Stimulated activated naive B cell treated with anti-CD40 and anti-IgM and Interleukin-4, amounts not matched to agents 10 μg/mL and 1 μg/mL and 100 μg/mL, for 72 hours (primary cell): ENCODE measurements around the gene MYNN.

ENCODE experiments used
- ATAC-seq, 2 donors: fragments of 150-1000 bp; cut with Tn5 transposase; replicated peaks; 2 replicates each; pipeline ENCODE4 v1.10.0; 2021; ENCODE audit warnings: moderate library complexity in 1 of 2
- DNase-seq: peaks from one replicate; pipeline ENCODE4 v3.0.0; 2021
- H3K27ac Mint-ChIP-seq: one replicate; pipeline ENCODE4 v1.8.0; 2022; ENCODE audit warnings: mild to moderate bottlenecking, mixed read lengths
- H3K27me3 Mint-ChIP-seq, 2 donors: one replicate each; pipeline ENCODE4 v1.8.0; 2022; ENCODE audit warnings: mixed read lengths in 2 of 2
- H3K36me3 Mint-ChIP-seq, 2 donors: one replicate each; pipeline ENCODE4 v1.8.0; 2022; ENCODE audit warnings: mixed read lengths in 2 of 2, mild to moderate bottlenecking in 1 of 2
- H3K4me1 Mint-ChIP-seq, 2 donors: one replicate each; pipeline ENCODE4 v1.8.0; 2022; ENCODE audit warnings: mixed read lengths in 2 of 2, mild to moderate bottlenecking in 1 of 2
- H3K4me3 Mint-ChIP-seq, 2 donors: one replicate each; pipeline ENCODE4 v1.8.0; 2022; ENCODE audit warnings: mild to moderate bottlenecking in 2 of 2, mixed read lengths in 2 of 2, moderate library complexity in 1 of 2
- H3K9me3 Mint-ChIP-seq, 2 donors: one replicate each; pipeline ENCODE4 v1.8.0; 2022; ENCODE audit warnings: mixed read lengths in 2 of 2, mild to moderate bottlenecking in 1 of 2

Gene MYNN

DNA sequence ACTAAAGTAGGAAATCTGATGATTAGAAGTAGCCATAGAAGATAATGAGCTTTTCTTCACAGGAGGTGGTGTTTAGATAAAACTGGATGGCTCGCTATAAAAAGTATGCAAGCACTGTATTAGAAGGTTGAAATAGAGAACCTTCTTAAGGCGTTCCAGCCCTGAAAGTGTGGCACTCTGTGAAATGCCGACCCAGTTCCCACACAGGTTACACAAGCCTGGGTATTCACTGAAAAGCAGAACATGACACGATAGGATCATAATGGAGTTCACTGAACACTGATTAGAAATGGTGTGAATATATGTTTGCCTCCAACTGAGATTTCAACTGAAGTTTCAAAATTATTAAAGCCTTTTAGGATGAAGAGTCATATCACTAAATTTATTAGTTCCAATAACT lies 54.5 kb downstream of the MYNN start:
- Mint-ChIP-seq H3K4me3 (no peak overlapping the region), H3K9me3 (no peaks in the 10 kb centered on the region), H3K36me3 (no peaks in the 10 kb centered on the region), H3K27ac (no peak overlapping the region), H3K4me1 (no peaks in the 10 kb centered on the region), H3K27me3 (no peaks in the 10 kb centered on the region)
- ATAC-seq = no peak
- DNase-seq = no peak

DNA sequence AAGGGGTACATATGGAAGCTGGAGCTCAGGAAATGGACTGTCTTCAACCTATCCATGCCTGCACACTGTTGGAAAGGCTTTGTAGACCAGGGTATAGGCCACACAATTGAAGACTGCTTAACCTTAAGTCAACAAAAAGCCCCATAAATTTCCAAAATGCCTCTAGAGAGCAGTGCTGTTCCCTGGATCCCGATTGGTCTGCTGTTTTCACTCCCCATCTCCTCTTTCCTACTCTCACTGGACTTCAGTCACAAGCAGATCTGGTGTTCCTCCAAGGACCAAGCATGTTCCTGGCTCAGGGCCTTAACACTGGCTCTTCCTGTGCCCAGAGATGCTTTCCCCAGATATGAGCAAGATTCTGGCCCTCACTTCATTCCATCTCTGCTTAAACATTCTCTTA lies 62.3 kb downstream of the MYNN start:
- ATAC-seq = peak in 1 of 2 donors; percentile 6
- H3K9me3 Mint-ChIP-seq = peaks cover 0 to 3% of the 10 kb centered on the region in 2 donors
- H3K4me1 Mint-ChIP-seq = peaks cover 22 to 34% of the 10 kb centered on the region in 2 donors

GRCh38 chr3:169836078-169836941 lies 63.1 kb downstream of the MYNN start:
- Mint-ChIP-seq H3K9me3 (peaks cover 0 to 3% of the 10 kb centered on the region in 2 donors), H3K27ac (peak overlapping the region; percentile 90), H3K4me1 (peaks cover 29 to 41% of the 10 kb centered on the region in 2 donors), H3K4me3 (peak overlapping the region in 1 of 2 donors; percentile 5), H3K36me3 (peaks cover 3 to 4% of the 10 kb centered on the region in 2 donors), H3K27me3 (no peaks in the 10 kb centered on the region)
- ATAC-seq (peak; percentile 96 to 98), DNase-seq (no peak)

More for the DNA sequence above, 62.3 kb downstream of the MYNN start:
- Mint-ChIP-seq H3K36me3 (peaks cover 3 to 4% of the 10 kb centered on the region in 2 donors), H3K4me3 (no peak overlapping the region), H3K27ac (peak overlapping the region; percentile 90), H3K27me3 (no peaks in the 10 kb centered on the region)
- DNase-seq = no peak

DNA sequence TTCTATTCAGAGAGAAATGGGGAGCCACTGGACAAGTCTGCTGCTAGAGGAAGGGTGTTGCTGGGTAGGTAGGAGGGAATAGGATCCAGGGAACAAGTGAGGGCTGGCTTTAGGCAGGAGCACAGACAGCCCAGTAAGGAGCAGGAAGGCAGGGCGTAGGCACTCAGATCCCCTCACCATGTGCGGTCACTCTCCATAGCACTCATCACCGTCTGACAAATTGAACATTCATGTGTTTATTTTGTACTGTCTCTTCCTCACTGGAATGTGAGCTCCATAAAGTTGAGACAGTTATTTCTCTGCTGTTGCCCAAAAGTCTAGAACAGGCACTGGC lies 63.7 kb downstream of the MYNN start:
- Mint-ChIP-seq H3K36me3 (peaks cover 3 to 4% of the 10 kb centered on the region in 2 donors), H3K27me3 (no peaks in the 10 kb centered on the region), H3K4me1 (peaks cover 29 to 45% of the 10 kb centered on the region in 2 donors), H3K9me3 (peaks cover 0 to 3% of the 10 kb centered on the region in 2 donors), H3K27ac (peak overlapping the region; percentile 90), H3K4me3 (no peak overlapping the region)
- DNase-seq = no peak
- ATAC-seq = no peak

DNA sequence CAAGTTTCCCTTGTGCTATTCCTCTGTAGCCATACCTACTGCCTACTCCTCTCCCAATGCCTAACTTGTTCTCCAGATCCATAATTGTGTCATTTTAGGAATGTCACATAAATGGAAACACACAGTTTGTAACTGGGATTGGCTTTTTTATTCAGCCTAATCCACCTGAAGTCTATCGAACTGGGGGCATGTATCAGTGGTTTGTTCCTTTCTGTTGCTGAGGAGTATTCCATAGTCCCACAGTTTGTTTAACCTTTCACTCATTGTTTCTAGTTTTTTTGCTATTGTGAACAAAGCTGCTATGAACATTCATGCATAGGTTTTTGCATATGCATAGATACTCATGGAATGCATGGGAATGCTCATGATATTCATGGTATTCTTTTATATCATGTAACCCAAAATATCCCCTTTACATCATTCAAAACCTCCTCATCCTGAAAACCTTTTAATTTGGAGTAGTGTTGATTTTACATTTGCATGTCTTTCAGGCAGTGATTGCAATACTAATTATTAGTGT lies 65.4 kb downstream of the MYNN start:
- no peak for DNase-seq
- Mint-ChIP-seq H3K4me3 (no peak overlapping the region), H3K27ac (peak overlapping the region; percentile 43), H3K27me3 (no peaks in the 10 kb centered on the region), H3K36me3 (peaks cover 3 to 4% of the 10 kb centered on the region in 2 donors), H3K4me1 (peaks cover 29 to 53% of the 10 kb centered on the region in 2 donors), H3K9me3 (peaks cover 0 to 3% of the 10 kb centered on the region in 2 donors)
- no peak for ATAC-seq
